ENCODE measurements around the gene SPIRE2.
"Not testable (repeated sequence)": the region's sequence is repeated elsewhere in the genome, so short reads cannot be mapped to it uniquely, and the experiment has no call there.

SPIRE2 gene

DNA sequence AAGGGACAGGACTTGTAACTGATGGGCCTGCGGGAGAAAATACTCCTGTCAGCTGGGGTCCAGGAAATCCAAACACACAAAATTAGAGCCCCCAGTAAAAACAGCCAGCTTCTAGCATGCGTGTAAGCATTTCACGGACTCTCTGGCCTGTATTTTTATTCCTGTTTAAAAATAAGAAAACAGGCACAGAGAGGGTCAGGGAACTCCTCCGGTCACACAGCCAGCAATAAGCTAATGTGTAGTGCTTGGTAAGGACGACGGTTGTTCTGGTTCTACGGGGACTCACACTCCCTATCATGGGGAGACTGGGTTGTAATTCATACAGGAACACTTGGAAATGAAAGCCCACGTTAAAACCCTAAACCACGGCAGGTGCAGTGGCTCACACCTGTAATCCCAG, 43.6 kb downstream of the SPIRE2 start:
- DNase-seq: no peak

GRCh38 chr16:89873109-89873971, 45.1 kb downstream of the SPIRE2 start, which contains the start of gene TCF25:
Gene TCF25, plus strand, starts transcription at chr16:89873592. Its CDS starts 76 bp downstream, at chr16:89873668.
- DNase-seq: peak; percentile 24

GRCh38 chr16:89873972-89874689, 45.9 kb downstream of the SPIRE2 start:
- peak; percentile 7 for DNase-seq

- DNase-seq: not testable (repeated sequence)
Observed at GRCh38 chr16:89879123-89879522, 50.8 kb downstream of the SPIRE2 start.

DNA sequence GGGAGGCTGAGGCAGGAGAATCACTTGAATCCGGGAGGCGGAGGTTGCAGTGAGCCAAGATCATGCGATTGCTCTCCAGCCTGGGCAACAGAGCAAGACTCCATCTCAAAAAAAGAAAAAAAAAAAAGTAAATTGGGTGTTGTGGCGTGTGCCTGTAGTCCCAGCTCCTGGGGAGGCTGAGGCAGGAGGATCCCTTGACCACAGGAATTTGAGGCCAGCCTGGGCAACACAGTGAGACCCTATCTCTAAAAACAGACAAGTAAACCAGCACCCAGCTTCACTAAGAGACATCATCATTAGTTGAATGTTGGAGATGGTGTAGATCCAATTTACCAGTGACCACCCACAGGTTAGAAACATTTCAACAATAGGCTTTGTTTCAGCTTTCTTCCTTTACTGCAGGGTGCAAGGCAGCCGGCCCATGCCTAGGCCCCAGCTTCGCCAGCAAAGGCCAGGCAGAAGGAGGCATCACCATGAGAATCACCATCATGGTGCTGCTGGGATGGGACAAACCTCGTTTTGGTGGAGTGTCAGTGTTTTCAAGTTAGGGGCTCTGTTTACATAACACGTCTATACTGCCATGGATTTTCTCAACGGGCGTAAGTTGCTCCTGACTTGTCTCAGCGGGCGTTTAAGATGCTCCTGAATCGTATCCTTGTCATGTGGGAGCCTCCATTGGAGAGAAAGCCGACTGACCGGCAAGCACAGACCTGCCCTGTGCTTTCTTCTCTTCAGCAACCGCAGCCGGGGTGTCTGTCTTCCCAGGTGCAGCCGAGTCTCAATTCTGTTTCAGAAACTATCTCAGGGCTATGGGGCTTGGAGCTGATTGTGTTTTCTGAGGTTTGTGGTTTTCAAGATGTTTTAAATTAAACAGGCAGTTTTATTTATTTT, 52.4 kb downstream of the SPIRE2 start:
- DNase-seq: peak; percentile 9

DNA sequence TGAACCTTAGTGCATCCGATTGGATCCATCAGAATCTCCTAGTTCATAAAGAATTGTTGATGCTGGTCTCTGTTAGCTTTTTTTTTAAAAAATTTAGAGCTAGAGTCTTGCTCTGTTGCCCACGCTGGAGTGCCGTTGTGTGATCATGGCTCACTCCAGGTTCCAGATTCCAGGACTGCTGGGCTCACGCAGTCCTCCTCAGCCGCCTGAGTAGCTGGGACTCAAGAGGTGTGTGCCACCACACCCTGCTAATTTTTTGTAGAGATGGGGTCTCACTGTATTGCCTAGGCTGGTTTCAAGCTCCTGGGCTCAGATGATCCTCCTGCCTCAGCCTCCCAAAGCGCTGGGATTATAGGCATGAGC, 53.1 kb downstream of the SPIRE2 start:
- DNase-seq: no peak

DNA sequence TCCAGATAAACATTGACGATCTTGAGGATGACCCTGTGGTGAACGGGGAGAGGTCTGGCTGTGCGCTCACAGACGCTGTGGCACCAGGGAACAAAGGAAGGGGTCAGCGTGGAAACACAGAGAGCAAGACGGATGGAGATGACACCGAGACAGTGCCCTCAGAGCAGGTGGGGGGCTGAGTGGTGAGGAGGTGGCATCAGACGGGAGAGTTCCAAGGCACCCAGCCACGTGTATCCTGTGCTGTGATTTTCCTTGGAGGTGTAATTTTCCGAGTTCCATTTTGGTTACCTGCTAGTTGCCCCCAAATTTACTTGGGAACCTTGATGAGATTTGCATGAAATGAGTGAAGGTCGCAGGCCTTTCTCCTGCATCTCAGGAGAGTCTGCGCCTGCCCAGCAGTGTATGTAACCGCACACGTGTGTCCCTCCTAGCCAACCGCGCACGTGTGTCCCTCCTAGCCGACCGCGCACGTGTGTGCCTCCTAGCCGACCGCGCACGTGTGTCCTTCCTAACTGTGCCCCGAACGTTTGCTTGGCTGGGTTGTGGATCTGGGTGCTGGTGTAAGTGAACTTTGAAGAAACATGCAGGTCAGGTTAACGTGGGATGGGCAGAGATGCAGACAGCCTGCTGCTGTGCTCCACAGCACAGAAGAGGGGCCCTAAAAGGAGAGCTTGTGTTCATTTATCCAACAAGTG, 55.2 kb downstream of the SPIRE2 start:
- DNase-seq: no peak

- no peak for DNase-seq
Observed at GRCh38 chr16:89884041-89884421, 55.8 kb downstream of the SPIRE2 start.

- DNase-seq: no peak
Observed at GRCh38 chr16:89887243-89887642, 59.0 kb downstream of the SPIRE2 start.

- no peak for DNase-seq
Observed at GRCh38 chr16:89890200-89890599, 61.9 kb downstream of the SPIRE2 start.

DNA sequence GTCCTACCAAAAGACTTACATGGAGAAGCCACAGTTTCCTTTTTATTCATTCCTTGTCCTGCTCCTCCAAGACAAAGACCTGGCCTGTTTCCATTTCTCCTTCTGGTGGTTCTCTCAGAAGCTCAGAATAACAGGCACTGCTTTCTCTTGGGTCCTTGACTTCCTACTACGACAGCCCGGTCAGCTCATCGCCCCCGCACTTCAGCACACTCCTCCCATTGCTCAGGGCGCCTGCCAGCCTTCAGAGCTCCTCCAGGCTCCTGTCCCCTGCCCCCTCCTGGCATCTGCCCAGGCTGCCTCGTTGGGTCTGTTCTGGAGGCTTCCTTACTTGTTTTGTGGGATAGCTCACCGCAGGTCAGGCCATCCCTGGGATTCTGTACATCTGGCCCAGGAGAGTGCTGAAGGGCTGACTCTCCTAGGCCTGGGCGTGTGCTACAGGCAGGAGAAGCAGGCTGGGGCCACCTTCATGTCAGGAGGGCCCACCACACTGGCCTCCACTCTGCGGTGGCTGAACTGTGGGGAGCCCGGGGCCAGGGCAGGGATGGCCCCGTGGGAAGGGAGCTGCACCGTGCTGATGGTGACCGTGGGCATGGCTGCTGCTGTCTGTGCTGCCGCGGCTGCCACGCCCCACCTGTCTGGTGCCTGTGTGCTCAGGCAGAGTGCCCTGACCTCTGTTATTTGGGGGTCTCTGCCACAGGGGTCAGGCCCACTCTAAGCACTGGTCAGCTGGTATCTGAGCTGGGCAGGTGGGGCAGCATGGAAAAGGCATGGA, 62.8 kb downstream of the SPIRE2 start:
- no peak for DNase-seq

DNA sequence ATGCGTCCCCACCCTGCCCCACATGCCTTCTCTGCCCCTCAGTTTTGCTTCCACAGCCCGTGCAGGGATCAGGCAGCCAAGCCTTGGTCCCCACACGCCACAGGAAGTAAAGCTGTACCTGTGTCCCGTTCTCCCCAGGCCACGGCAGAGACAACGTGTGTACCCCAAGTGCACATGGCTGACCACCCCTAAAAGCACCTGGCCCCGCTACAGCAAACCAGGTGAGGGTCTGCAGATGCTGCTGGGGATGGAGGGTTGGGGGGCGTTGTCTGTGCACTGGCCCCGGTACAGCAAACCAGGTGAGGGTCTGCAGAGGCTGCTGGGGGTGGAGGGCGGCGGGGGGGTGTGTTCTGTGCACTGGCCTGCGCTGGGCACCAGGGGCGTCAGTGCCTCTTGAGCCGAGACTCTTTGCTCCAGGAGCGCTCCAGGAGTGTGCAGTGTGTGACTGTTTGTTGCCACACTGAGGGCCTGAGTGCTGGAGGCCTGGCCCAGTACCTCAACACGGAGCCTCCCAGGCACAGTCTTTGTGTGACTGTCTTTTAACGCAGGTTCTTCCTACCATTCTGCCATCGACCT, 63.9 kb downstream of the SPIRE2 start:
- DNase-seq: no peak

DNA sequence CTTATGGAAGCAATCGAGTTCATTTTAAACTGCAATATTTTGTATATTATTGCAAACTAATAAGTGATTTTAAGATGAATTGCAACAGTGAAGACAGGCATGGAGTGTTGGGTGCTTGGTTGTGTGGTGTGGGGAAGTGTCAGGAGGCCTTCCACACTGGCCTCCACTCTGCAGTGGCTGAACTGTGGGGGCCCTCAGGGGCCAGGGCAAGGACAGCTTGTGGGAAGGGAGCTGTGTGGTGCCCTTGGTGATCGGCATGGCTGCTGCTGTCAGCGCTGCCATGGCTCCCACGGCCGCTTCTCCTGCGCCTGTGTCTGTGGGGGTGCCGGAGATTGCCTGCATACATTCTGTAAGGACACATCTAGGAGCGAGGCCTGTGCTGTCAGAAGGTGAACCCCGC, 64.4 kb downstream of the SPIRE2 start:
- no peak for DNase-seq

DNA sequence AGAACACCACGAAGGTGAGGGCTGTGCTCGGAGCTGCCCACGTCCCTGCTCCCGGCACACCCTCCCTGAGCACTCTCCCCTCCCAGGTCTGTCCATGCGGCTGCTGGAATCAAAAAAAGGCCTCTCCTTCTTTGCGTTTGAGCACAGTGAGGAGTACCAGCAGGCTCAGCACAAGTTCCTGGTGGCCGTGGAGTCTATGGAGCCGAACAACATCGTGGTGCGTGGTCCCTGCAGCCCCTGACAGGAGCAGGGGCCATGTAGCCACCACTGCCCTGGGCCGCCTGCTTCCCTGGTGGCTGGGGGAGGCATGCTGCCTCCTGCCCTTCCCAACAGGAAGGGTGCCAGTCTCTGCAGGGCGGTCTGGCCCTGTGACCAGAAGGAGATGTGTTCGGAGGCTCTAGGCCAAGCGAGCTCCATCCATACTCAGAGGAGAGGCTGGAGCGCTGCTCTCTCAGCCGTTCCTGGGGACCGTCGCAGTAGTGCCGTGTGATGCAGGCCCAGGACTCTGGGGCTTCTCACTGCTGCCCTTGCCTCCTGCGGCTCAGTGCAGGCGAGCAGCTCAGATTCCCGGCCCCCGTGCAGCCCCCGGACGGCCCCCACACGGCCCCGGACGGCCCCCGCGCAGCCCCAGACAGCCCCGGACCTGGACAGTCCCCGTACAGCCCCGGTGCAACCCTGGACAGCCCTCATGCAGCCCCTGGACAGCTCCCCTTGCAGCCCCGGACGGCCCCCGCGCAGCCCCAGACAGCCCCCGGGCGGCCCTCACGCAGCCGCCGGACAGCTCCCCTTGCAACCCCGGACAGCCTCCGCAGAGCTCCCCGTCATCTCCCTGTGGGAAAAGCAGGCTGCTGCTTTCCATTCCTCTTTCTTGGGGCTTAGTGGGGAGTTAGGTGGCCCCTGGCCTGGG, 65.6 kb downstream of the SPIRE2 start:
- DNase-seq: no peak

GRCh38 chr16:89895482-89896250, 67.4 kb downstream of the SPIRE2 start:
- DNase-seq: no peak

- no peak for DNase-seq
Observed at GRCh38 chr16:89897204-89897603, 68.9 kb downstream of the SPIRE2 start.

DNA sequence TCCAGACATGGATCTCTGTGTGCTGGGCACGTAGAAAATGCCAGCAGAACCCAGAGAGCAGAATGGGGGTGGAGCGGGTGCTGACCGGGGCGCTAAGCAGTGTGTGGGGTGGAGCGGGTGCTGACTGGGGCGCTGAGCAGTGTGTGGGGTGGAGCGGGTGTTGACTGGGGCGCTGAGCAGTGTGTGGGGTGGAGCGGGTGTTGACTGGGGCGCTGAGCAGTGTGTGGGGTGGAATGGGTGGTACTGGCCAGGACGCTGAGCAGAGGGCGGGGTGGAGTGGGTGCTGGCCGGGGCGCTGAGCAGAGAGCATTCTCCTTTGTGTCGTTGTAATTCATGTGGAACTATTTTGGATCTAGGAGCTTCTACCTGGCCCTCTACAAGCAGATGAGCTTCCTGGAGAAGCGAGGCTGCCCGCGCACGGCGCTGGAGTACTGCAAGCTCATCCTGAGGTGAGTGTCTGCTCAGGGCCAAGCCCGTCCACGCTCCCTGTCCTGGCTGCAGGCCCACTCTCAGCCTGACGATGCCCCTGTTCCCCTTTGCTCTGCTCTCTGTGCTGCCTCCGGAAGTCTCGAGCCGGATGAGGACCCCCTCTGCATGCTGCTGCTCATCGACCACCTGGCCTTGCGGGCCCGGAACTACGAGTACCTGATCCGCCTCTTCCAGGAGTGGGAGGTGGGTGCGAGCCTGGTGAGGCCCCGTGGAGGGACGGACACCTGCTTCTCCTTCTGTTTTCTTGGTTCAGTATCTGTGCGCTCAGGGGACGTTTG, 70.1 kb downstream of the SPIRE2 start:
- DNase-seq: no peak

DNA sequence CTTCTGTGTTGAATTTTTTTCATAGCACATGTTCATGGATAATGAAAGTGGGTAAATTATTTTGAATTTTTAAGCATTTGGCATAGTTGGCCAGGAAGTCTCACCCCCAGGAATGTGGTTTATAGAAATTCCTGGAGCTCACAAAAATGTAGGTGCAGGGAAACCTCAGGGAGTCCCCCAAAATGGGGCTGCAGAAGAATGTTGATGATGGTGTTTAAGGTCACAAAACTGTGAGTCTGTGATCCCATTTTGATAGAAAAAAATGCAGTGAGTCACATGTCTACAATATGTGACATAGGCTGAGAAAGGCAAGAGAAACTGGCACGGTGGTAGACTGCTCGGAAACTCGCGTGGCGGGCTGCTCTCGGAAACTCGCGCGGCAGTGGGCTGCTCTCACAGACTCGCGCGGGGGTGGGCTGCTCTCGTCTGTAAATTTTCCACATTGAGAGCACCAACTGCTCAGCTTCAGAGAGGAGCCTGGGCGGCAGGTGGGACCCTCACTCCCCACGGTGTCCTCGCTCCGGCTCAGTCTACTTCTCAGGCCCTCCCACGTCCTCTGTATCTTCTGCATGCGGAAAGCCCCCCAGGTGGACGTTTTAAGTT, 71.7 kb downstream of the SPIRE2 start:
- DNase-seq: no peak
